Measurements from ENCODE around the gene IQSEC1. TPM values are rescaled to one million over a fixed set of nuclear protein-coding genes. Genes with fewer than 3 reads are reported as not detected.

The IQSEC1 gene
- total RNA-seq, 2 donors from 2014 or later, result 58.2 to 94.2 TPM

DNA sequence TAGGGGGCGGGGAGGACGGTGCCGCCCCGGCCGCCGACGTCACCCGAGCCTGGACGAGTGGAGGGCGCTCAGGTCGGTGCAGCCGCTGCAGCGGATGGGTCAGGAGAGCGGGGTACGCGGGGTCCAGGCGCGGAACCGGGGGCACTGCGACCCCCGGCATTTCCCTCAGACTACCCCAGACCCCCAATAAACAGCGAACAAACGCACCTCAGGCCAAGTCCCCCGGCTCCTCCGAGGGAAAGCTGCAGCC lies 78.9 kb downstream of the IQSEC1 start:
- WGBS, result 1% methylated on average over 25 of the region's 25 CpGs

DNA sequence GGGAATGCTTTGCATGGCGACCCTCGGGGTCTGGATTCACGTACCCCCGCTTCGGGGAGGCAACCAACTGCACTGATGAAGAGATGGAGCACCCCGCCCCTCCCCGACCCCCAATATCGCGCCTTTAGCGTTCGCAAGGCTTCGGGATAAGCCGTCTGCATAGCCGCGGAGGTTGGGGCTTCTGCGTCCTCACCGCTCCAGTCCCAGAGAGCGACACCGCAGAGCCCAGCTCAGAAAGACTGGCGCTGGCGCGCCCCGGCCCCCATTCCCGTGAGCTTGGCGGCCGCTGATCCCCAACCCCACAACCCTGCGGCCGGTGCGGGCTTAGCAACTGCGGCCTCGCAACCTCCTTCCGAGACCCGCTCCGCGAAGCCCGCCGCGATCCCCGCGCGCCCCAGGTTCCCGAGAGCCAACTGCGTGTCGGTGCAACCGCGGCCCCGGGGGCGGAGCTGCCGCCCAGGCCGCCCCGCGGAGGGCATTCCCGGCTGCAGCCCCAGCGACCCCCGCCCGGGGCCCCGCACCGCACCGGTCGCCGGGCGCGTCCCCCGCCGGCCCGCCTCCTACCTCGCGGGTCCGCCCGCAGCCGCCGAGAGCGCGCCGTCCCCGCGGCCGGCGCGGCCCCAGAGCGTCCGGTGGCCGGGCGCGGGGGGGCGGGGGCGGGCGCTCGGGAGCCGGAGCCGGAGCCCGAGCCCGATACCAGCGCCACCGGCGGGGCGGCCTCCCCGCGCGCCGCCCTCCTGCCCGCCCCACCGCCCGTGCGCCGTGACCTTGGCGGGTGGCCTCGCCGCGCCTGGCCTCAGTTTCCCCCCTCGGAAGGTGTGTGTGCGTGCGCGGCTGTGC lies 79.5 kb downstream of the IQSEC1 start:
- WGBS, result under 1% methylated on average over 90 of the region's 114 CpGs
- Histone ChIP-seq H3K36me3 (no peaks in the 10 kb centered on the region), H3K4me3 (peak overlapping the region; percentile 59 to 76), H3K27ac (peak overlapping the region; percentile 85 to 86), H3K4me1 (replicated peaks) (no peaks in the 10 kb centered on the region), H3K27me3 (replicated peaks; ENCODE audit: insufficient read depth) (no peaks in the 10 kb centered on the region), H3K9me3 (no peaks in the 10 kb centered on the region)
- intact Hi-C loops (cut with DNase I), result no loop called here
- DNase-seq (ENCODE audit: low spot score), result no peak
- TF ChIP-seq, protein P1, sequence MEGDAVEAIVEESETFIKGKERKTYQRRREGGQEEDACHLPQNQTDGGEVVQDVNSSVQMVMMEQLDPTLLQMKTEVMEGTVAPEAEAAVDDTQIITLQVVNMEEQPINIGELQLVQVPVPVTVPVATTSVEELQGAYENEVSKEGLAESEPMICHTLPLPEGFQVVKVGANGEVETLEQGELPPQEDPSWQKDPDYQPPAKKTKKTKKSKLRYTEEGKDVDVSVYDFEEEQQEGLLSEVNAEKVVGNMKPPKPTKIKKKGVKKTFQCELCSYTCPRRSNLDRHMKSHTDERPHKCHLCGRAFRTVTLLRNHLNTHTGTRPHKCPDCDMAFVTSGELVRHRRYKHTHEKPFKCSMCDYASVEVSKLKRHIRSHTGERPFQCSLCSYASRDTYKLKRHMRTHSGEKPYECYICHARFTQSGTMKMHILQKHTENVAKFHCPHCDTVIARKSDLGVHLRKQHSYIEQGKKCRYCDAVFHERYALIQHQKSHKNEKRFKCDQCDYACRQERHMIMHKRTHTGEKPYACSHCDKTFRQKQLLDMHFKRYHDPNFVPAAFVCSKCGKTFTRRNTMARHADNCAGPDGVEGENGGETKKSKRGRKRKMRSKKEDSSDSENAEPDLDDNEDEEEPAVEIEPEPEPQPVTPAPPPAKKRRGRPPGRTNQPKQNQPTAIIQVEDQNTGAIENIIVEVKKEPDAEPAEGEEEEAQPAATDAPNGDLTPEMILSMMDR (IDR thresholded peaks at IDR 0.05), result no peak
- TF ChIP-seq POLR2A (IDR thresholded peaks at IDR 0.05) (peak; percentile 11), POLR2AphosphoS5 (IDR thresholded peaks at IDR 0.05) (no peak)

More for the DNA sequence above, 78.9 kb downstream of the IQSEC1 start:
- TF ChIP-seq, protein P1 (IDR thresholded peaks at IDR 0.05), result no peak
- no peak for TF ChIP-seq POLR2AphosphoS5 (IDR thresholded peaks at IDR 0.05)
- peak; percentile 47 for TF ChIP-seq POLR2A (IDR thresholded peaks at IDR 0.05)
- Histone ChIP-seq H3K9me3 (no peaks in the 10 kb centered on the region), H3K27me3 (replicated peaks; ENCODE audit: insufficient read depth) (no peaks in the 10 kb centered on the region), H3K27ac (peak overlapping the region; percentile 85 to 86), H3K4me3 (peak overlapping the region; percentile 59 to 76), H3K36me3 (no peaks in the 10 kb centered on the region), H3K4me1 (replicated peaks) (no peaks in the 10 kb centered on the region)
- peak; percentile 37 for DNase-seq (ENCODE audit: low spot score)
- intact Hi-C loops (cut with DNase I), result no loop called here

DNA sequence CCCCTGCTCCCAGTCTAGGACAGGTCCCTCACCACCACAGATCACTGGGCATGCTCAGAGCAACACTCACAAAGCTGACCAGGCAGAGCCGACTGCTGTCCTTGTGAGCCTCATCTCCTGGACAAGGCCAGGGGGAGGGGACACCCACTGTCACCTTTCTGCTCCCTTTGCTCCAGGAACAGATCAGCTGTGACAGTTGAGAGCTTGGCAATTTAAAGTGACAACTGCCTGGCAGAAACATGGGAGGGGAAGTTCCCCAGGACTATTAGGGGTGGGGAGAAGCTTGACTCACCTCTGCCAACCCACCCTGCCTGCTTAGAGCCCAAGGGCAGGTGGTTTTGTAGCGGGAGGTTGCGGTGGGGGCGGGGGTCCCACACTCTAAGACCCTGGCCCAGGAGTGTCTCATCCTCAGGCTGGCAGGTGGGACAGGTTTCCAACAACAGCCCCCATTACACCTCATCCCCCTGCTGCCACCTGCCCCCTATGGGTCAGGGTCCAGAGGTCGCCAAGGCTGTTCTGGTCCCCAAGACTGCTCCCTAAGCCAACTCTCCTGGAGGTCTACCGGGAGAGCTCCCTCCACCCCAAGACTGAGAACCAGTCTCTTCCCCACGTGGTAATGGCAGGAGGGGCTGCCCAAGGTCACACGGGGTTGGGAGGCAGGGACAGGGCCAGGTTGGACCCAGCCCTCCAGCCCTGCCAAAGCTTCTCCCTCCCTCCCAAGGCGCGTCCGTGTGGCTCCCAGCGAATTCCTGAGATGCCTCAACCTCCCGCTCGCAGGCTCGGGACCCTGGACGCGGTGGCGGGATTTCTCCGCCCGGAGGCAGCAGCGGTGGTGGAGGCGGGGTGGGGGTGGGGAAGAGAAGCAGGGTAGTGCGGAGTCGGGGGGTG lies 80.4 kb downstream of the IQSEC1 start:
- WGBS, result 45% methylated on average over 9 of the region's 24 CpGs
- no peaks in the 10 kb centered on the region for H3K9me3 ChIP-seq
- peak overlapping the region; percentile 59 to 76 for H3K4me3 ChIP-seq
- TF ChIP-seq POLR2A (IDR thresholded peaks at IDR 0.05), result no peak
- TF ChIP-seq, protein P1 (IDR thresholded peaks at IDR 0.05), result no peak
- no peak for TF ChIP-seq POLR2AphosphoS5 (IDR thresholded peaks at IDR 0.05)
- peak overlapping the region; percentile 42 to 66 for H3K27ac ChIP-seq
- H3K27me3 ChIP-seq (replicated peaks; ENCODE audit: insufficient read depth), result no peaks in the 10 kb centered on the region
- no peaks in the 10 kb centered on the region for H3K36me3 ChIP-seq
- intact Hi-C loops (cut with DNase I), result no loop called here
- H3K4me1 ChIP-seq (replicated peaks), result no peaks in the 10 kb centered on the region
- DNase-seq (ENCODE audit: low spot score), result no peak

DNA sequence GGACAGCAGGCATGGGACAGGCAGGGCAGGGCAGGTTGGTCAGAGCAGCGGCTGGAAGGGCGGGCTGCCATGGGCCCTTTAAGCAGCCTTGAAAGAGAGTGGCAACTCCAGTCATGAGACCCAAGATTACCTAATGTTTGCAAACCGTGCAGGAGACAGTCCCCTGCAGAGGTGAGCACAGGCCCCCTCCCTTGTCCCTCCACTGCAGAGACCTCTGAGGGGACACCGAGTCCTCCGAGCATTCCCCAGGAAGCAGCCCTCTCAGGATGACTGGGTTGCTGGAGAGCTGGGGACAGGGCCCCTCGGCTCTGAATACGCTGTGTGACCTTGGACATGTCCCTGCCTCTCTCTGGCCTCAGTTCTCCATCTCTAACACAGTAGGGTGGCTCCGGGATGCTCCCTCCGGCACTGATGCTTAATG lies 81.4 kb downstream of the IQSEC1 start:
- H3K27me3 ChIP-seq (replicated peaks; ENCODE audit: insufficient read depth), result no peaks in the 10 kb centered on the region
- TF ChIP-seq POLR2AphosphoS5 (IDR thresholded peaks at IDR 0.05) (no peak), POLR2A (IDR thresholded peaks at IDR 0.05) (no peak)
- TF ChIP-seq, protein P1 (IDR thresholded peaks at IDR 0.05), result no peak
- H3K27ac ChIP-seq, result no peak overlapping the region
- no peak overlapping the region for H3K4me3 ChIP-seq
- H3K9me3 ChIP-seq, result no peaks in the 10 kb centered on the region
- H3K36me3 ChIP-seq, result no peaks in the 10 kb centered on the region
- WGBS, result 83% methylated on average over 9 of the region's 9 CpGs
- intact Hi-C loops (cut with DNase I), result no loop called here
- DNase-seq (ENCODE audit: low spot score), result no peak
- no peaks in the 10 kb centered on the region for H3K4me1 ChIP-seq (replicated peaks)

All from prostate gland (tissue), 2 donors.